Sigmoid colon (tissue), 4 donors: ENCODE data around the gene CENPM.

Experiments used
- EP300 ChIP-seq, 4 donors: sonication (generic); formaldehyde crosslinking; IDR thresholded peaks; one replicate each; pipeline ENCODE4 v1.6.1; 2017; ENCODE audit warnings: antibody characterized with exemption in 4 of 4
- TF ChIP-seq, protein P1 (sequence below), 4 experiments: fragments of 450-650 bp in 3 of 4; fragments of 200-600 bp in 1 of 4; IDR thresholded peaks; one replicate each; pipeline ENCODE4 v1.5.1; 2016 to 2019; ENCODE audit warnings: antibody characterized with exemption in 4 of 4, mild to moderate bottlenecking in 3 of 4, moderate library complexity in 2 of 4

DNA sequence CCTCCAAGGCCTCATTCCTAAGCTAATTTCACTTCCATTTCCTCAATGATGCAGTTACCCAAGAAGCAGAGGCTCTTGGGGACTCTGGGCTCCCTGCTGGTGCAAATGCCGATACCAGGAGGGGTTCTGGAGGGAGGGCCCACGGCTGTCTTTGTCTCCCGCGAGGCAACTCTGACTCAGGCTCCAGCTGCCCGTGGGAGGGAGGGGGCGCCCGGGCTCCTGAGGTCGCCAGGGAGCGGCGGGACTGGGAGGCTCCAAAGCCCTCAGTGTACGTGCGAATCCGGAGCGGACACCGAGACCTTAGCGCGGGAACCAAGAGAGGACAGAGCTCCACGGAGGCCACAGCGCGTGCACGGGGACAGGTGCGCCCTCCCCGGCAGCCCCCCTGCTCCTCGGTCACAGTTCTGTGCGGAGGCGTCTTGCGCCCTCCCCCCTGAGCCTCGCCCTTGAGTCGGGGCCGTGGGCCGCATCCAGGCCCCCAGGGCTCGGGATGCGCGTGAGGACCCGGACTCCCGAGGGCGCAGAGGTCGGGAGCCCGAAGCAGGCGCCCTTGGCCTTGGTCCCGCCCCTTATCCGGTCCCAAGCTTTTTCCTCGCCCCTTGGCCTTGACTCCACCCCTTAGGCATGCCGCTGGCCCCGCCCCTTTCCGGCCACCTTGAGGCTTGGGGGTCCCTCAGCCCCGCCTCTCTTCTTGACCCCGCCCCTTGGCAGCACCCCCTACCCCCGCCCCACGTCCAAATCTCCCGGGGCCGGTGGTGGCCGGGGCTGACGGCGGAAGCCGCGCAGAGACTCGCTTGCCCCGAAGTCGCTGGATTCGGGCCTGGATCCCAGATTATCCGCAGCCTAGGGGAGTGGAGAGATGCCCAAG lies 27.4 kb downstream of the CENPM start:
- no peak for TF ChIP-seq EP300 (IDR thresholded peaks at IDR 0.05)
- TF ChIP-seq, protein P1, sequence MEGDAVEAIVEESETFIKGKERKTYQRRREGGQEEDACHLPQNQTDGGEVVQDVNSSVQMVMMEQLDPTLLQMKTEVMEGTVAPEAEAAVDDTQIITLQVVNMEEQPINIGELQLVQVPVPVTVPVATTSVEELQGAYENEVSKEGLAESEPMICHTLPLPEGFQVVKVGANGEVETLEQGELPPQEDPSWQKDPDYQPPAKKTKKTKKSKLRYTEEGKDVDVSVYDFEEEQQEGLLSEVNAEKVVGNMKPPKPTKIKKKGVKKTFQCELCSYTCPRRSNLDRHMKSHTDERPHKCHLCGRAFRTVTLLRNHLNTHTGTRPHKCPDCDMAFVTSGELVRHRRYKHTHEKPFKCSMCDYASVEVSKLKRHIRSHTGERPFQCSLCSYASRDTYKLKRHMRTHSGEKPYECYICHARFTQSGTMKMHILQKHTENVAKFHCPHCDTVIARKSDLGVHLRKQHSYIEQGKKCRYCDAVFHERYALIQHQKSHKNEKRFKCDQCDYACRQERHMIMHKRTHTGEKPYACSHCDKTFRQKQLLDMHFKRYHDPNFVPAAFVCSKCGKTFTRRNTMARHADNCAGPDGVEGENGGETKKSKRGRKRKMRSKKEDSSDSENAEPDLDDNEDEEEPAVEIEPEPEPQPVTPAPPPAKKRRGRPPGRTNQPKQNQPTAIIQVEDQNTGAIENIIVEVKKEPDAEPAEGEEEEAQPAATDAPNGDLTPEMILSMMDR (IDR thresholded peaks at IDR 0.05), result no peak
